HCT116 (cell line): ENCODE results near the gene TMEM238. TPM values are rescaled to one million over a fixed set of nuclear protein-coding genes. Genes with fewer than 3 reads are reported as not detected.
"Not testable (repeated sequence)": the region's sequence is repeated elsewhere in the genome, so short reads cannot be mapped to it uniquely, and the experiment has no call there.

Source experiments
- ATAC-seq: fragments of 200-7000 bp; cut with Tn5 transposase; 2 replicates; pipeline ENCODE4 v1.9.1; 2020; ENCODE audit warnings: mild to moderate bottlenecking, moderate library complexity
- BruUV-seq: library from RNA; stranded (reverse); fragments of 400-500 nt; replicated peaks from 2 replicates; lab custom pipeline; 2021; lab: Mats Ljungman, UMichigan
- CTCF ChIA-PET: fragments of 300-600 bp; sonication (Branson Sonifier 250); formaldehyde crosslinking; loops from one replicate; lab custom pipeline; 2021; ENCODE audit warnings: antibody characterized with exemption; lab: Charles Lee
- POLR2A ChIA-PET: fragments of 300-600, 350-600 bp; sonication (Branson Sonifier 250); formaldehyde crosslinking; loops from one replicate; lab custom pipeline; 2021; ENCODE audit warnings: antibody characterized with exemption; lab: Charles Lee
- RAD21 ChIA-PET, 2 experiments: fragments of 300-600 bp; sonication (Branson Sonifier 250); formaldehyde crosslinking; loops; one replicate each; lab custom pipeline; 2023; ENCODE audit warnings: low total read pairs in 2 of 2; ENCODE audit not compliant: uncharacterized antibody in 2 of 2, unreplicated experiment in 2 of 2, low non-redundant PET in 1 of 2; lab: Charles Lee
- DNase-seq: peaks from one replicate; pipeline ENCODE4 v3.0.0-alpha.2; 2010; ENCODE audit warnings: low read depth, low spot score
- H2AFZ ChIP-seq: fragments of 200-600 bp; shearing (Covaris generic), sonication (generic); 2 replicates; pipeline ENCODE4 v1.6.1; 2017; ENCODE audit warnings: low read depth, mixed run types, mixed read lengths, antibody characterized with exemption, low read length; ENCODE audit not compliant: poor library complexity, severe bottlenecking
- H3K27ac ChIP-seq: 2 replicates; pipeline ENCODE4 v1.5.1; 2012; ENCODE audit warnings: low read depth, low read length
- H3K27me3 ChIP-seq: fragments of 200-600 bp; sonication (generic); 2 replicates; pipeline ENCODE4 v1.6.1; 2016; ENCODE audit warnings: mixed run types, low read length, mixed read lengths; ENCODE audit not compliant: insufficient read depth
- H3K36me3 ChIP-seq, 2 experiments: fragments of 200-500 bp in 1 of 2; fragments of 200-600 bp in 1 of 2; sonication (Bioruptor generic) in 1 of 2; sonication (generic) in 1 of 2; 2 replicates each; pipeline versions ENCODE4 v1.5.1 to v1.6.1; 2014 to 2016; ENCODE audit warnings: low read length in 2 of 2, inconsistent platforms in 1 of 2, mixed read lengths in 1 of 2, mixed run types in 1 of 2; ENCODE audit not compliant: insufficient read depth in 2 of 2, control insufficient read depth in 1 of 2
- H3K4me1 ChIP-seq, 2 experiments: fragments of 200-600 bp in 1 of 2; sonication (generic) in 1 of 2; 2 replicates each; pipeline versions ENCODE4 v1.5.1 to v1.6.1; 2012 to 2017; ENCODE audit warnings: low read length in 2 of 2, inconsistent platforms in 1 of 2, mild to moderate bottlenecking in 1 of 2, mixed read lengths in 1 of 2, mixed run types in 1 of 2, moderate library complexity in 1 of 2; ENCODE audit not compliant: insufficient read depth in 2 of 2, control insufficient read depth in 1 of 2
- H3K4me2 ChIP-seq: fragments of 200-600 bp; sonication (generic); 2 replicates; pipeline ENCODE4 v1.6.1; 2017; ENCODE audit warnings: mixed run types, low read length, mixed read lengths
- H3K4me3 ChIP-seq, 2 experiments: fragments of 200-600 bp in 1 of 2; sonication (generic) in 1 of 2; replicated peaks in 1 of 2; 2 replicates each; pipeline ENCODE4 v1.5.1; 2011 to 2016; ENCODE audit warnings: low read length in 2 of 2, control low read depth in 1 of 2, low read depth in 1 of 2, mild to moderate bottlenecking in 1 of 2, mixed read lengths in 1 of 2, mixed run types in 1 of 2
- H3K79me2 ChIP-seq: fragments of 200-600 bp; sonication (generic); 2 replicates; pipeline ENCODE4 v1.6.1; 2017; ENCODE audit warnings: mild to moderate bottlenecking, mixed run types, low read length, moderate library complexity, mixed read lengths; ENCODE audit not compliant: insufficient read depth
- H3K9ac ChIP-seq: fragments of 200-600 bp; sonication (generic); 2 replicates; pipeline ENCODE4 v1.6.1; 2016; ENCODE audit warnings: low read length, mixed read lengths
- H3K9me2 ChIP-seq: fragments of 200-600 bp; sonication (generic), shearing (Covaris generic); 2 replicates; pipeline ENCODE4 v1.6.1; 2017; ENCODE audit warnings: mixed run types, mild to moderate bottlenecking, moderate library complexity; ENCODE audit not compliant: insufficient read depth
- H3K9me3 ChIP-seq, 2 experiments: fragments of 200-500 bp in 1 of 2; fragments of 200-600 bp in 1 of 2; sonication (Bioruptor generic) in 1 of 2; sonication (generic) in 1 of 2; 2 replicates each; pipeline ENCODE4 v1.6.1; 2014 to 2017; ENCODE audit warnings: low read length in 2 of 2, mixed read lengths in 2 of 2, inconsistent platforms in 1 of 2, low read depth in 1 of 2, mild to moderate bottlenecking in 1 of 2, mixed run types in 1 of 2, moderate library complexity in 1 of 2; ENCODE audit not compliant: control insufficient read depth in 1 of 2, insufficient read depth in 1 of 2
- H4K20me1 ChIP-seq: fragments of 200-600 bp; sonication (generic), shearing (Covaris generic); 2 replicates; pipeline ENCODE4 v1.6.1; 2017; ENCODE audit warnings: mixed run types, mild to moderate bottlenecking, moderate library complexity; ENCODE audit not compliant: insufficient read depth
- EZH2 ChIP-seq: fragments of 200-600 bp; sonication (generic); IDR thresholded peaks from 2 replicates; pipeline ENCODE4 v1.6.1; 2017; ENCODE audit warnings: antibody characterized with exemption, mixed run types
- JUND ChIP-seq: IDR thresholded peaks from 2 replicates; pipeline ENCODE4 v1.6.1; 2012
- POLR2A ChIP-seq: IDR thresholded peaks from 2 replicates; pipeline ENCODE4 v1.7.0; 2011; ENCODE audit warnings: borderline replicate concordance; ENCODE audit not compliant: insufficient read depth, insufficient read length; ENCODE audit errors: extremely low read depth
- POLR2AphosphoS5 ChIP-seq: IDR thresholded peaks from 2 replicates; pipeline ENCODE4 v1.6.1; 2011; ENCODE audit warnings: mild to moderate bottlenecking, low read depth, low read length, moderate library complexity
- SIN3A ChIP-seq: IDR thresholded peaks from 2 replicates; pipeline ENCODE4 v1.6.1; 2012; ENCODE audit warnings: low read depth
- YY1 ChIP-seq: IDR thresholded peaks from 2 replicates; pipeline ENCODE4 v1.6.1; 2011; ENCODE audit warnings: low read length, low read depth, moderate library complexity, mild to moderate bottlenecking; ENCODE audit not compliant: insufficient replicate concordance; ENCODE audit errors: extremely low read depth
- ZFX ChIP-seq: fragments of 450-650 bp; IDR thresholded peaks from 2 replicates; pipeline ENCODE4 v1.6.1; 2017
- intact Hi-C: fragments of 100-400 bp; cut with micrococcal nuclease; formaldehyde crosslinking; loops from 2 replicates; pipeline ENCODE4 v1.10.0; 2022
- total RNA-seq: library from RNA; stranded (reverse); gene quantifications from one replicate; pipeline ENCODE4 v1.2.1, GENCODE V29; 2021; ENCODE audit not compliant: unreplicated experiment
- TF ChIP-seq, protein P1 (sequence below): IDR thresholded peaks from 2 replicates; pipeline ENCODE4 v1.6.1; 2012

The TMEM238 gene
- total RNA-seq, 1 experiment from 2014 or later = 21.0 TPM

DNA sequence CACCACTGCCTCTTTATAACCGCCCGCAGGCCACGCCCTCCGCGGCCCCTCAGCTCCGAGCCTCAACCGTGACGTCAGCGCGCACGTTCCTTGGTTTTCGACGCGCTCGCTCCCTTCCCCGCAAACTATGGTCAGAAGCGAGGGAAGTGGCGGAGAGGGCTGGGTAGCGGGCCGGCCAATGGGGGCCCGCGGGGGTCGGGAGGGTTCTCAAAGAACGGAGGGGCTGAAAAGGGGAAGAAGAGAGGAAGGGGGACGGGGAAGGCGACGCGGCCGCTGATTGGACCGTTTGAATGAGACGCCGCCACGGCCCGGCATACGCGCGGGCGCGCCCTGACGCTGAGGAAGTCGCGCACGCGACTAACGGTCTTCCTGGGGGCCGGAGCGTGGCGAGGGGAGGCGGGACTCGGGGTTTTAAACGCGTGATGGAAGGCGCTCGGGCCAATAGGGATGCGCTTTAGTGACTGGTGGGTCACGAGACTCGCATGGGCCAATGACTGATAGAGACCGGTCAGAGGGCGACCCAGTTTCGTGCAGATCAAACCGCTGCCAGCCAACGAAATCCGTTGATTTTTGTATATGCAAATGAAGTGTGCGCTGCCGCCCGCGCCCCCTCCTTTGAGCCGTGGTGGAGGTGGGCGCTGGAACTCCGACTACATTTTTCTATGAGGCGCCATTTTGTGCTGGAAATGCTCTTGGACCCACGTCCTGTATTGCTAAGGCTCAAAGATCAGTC is 23.9 kb upstream of the TMEM238 start (continued):
- TF ChIP-seq, protein P1, sequence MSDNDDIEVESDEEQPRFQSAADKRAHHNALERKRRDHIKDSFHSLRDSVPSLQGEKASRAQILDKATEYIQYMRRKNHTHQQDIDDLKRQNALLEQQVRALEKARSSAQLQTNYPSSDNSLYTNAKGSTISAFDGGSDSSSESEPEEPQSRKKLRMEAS = peak; percentile 98
- TF ChIP-seq JUND (no peak), YY1 (peak; percentile 60), EZH2 (no peak)

DNA sequence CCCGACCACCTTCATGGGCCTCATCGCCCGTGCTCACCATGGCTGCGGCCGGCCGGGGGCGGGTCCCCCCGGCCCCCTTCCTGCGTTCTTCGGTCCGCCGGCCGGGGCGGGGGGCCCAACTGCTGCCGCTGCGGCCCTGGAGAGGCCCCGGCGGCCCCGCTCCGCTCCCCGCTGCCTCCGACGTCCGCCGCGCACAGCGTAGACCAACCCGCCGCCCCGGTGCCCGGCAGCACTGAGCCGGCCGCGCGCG is 23.4 kb upstream of the TMEM238 start, which contains the start of gene UBE2S:
Gene UBE2S (minus strand): TSS at position 239 of the 250 bp plus-strand sequence. CDS start 199 bp downstream, at position 40.
- peak; percentile 78 for ATAC-seq
- RAD21 ChIA-PET, H3K27me3 ChIP-seq, intact Hi-C loops, DNase-seq, H3K9me2 ChIP-seq, BruUV-seq, H3K9me3 ChIP-seq: not testable (repeated sequence)
- Histone ChIP-seq H3K4me2 (peak within 1 kb of the TSS; percentile 83), H4K20me1 (peaks cover 16% of the 10 kb centered on the region; the same call in 1 of the 2 replicates), H3K4me1 (peaks cover 12 to 27% of the 10 kb centered on the region in 2 experiments), H2AFZ (peak within 1 kb of the TSS; percentile 67), H3K27ac (peak within 1 kb of the TSS; percentile 95), H3K4me3 (peak within 1 kb of the TSS; percentile 81 to 93), H3K36me3 (peaks cover 28 to 39% of the 10 kb centered on the region in 2 experiments), H3K79me2 (peaks cover 49% of the 10 kb centered on the region), H3K9ac (peak within 1 kb of the TSS; percentile 99)
- TF ChIP-seq SIN3A (peak; percentile 90; the same call in 1 of the 2 replicates), ZFX (peak; percentile 91; the same call in 1 of the 2 replicates), POLR2A (peak; percentile 97), POLR2AphosphoS5 (peak; percentile 98), YY1 (peak; percentile 64)
- ChIA-PET CTCF (interaction anchor here (2.0 kb wide), 1 partner anchor 261 kb away, joined by 6 read pairs; no protein-coding TSS in a partner anchor), POLR2A (interaction anchor here (0.6 to 1.8 kb wide), 23 partner anchors 8 to 327 kb away, joined by 3 to 17 read pairs (median 5); partner anchors contain the start of genes HSPBP1, ISOC2, PPP6R1 and TMEM238)
